ENCODE measurements around the gene ARMC7. TPM values are rescaled to one million over a fixed set of nuclear protein-coding genes. Genes with fewer than 3 reads are reported as not detected.
A peak's percentile ranks its signal among the peaks of the same experiment; 100 is the strongest.
"Not testable (repeated sequence)": the region's sequence is repeated elsewhere in the genome, so short reads cannot be mapped to it uniquely, and the experiment has no call there.

Gene ARMC7
- total and polyA plus RNA-seq, 8 donors: 2.2 to 26.8 (median 11.4) TPM

DNA sequence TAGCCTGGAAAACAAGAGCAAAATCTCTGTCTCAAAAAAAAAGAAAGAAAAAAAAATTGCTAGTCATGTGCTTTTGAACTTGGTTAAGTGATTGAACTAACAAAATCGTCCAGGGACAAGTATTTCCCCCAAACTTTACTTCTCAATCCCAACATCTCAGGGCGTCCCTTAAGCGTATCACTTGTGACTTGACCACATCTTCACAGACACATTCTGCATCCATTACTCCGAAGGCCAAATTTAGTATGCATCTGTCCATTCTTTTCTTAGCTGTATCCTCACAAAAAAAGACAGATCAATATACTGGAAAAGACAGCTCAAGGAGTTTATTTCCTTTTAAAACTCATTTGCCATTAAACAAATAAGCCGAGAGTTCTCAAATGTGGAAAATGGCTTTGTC is 50.4 kb downstream of the ARMC7 start:
- DNase-seq: no peak
- no peak for TF ChIP-seq EP300 (IDR thresholded peaks at IDR 0.05)
- TF ChIP-seq, protein P1, sequence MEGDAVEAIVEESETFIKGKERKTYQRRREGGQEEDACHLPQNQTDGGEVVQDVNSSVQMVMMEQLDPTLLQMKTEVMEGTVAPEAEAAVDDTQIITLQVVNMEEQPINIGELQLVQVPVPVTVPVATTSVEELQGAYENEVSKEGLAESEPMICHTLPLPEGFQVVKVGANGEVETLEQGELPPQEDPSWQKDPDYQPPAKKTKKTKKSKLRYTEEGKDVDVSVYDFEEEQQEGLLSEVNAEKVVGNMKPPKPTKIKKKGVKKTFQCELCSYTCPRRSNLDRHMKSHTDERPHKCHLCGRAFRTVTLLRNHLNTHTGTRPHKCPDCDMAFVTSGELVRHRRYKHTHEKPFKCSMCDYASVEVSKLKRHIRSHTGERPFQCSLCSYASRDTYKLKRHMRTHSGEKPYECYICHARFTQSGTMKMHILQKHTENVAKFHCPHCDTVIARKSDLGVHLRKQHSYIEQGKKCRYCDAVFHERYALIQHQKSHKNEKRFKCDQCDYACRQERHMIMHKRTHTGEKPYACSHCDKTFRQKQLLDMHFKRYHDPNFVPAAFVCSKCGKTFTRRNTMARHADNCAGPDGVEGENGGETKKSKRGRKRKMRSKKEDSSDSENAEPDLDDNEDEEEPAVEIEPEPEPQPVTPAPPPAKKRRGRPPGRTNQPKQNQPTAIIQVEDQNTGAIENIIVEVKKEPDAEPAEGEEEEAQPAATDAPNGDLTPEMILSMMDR (IDR thresholded peaks at IDR 0.05): no peak
- TF ChIP-seq POLR2AphosphoS5 (IDR thresholded peaks at IDR 0.05): no peak
- intact Hi-C loops (cut with DNase I; ENCODE audit: low total_unique reads): no loop called here
- Histone ChIP-seq H3K27ac (peak overlapping the region in 3 of 5 donors; percentile 46 to 71 (median 58)), H3K4me1 (peaks cover 0 to 18% (median 4%) of the 10 kb centered on the region in 4 donors), H3K36me3 (peaks cover 0 to 23% (median 17%) of the 10 kb centered on the region in 4 donors), H3K9me3 (no peaks in the 10 kb centered on the region), H3K27me3 (no peaks in the 10 kb centered on the region), H3K4me3 (no peak overlapping the region)
- WGBS, 5 donors: 88 to 92% (median 91%) methylated on average over 5 of the region's 5 CpGs

DNA sequence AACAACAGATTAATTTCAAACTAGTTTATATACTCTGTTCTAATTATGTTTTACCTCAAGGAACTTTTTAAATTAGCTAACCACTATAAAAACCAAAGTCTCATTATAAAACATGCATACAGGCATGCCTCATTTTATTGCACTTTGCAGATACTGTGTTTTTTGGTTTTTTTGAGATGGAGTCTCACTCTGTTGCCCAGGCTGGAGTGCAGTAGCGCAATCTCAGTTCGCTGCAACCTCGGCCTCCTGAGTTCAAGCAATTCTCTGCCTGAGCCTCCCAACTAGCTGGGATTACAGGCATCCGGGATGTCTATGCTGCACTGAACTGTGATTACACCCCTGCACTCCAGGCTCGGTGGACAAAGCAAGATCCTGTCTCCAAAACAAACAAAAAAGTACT is 53.3 kb downstream of the ARMC7 start:
- TF ChIP-seq EP300 (IDR thresholded peaks at IDR 0.05) (no peak), POLR2AphosphoS5 (IDR thresholded peaks at IDR 0.05) (no peak), POLR2A (IDR thresholded peaks at IDR 0.05) (no peak)
- TF ChIP-seq, protein P1 (IDR thresholded peaks at IDR 0.05): no peak
- 79 to 88% (median 82%) methylated on average over 5 of the region's 5 CpGs for WGBS, 5 donors
- Histone ChIP-seq H3K27ac (no peak overlapping the region), H3K9me3 (no peaks in the 10 kb centered on the region), H3K36me3 (peaks cover 18 to 50% (median 44%) of the 10 kb centered on the region in 4 donors), H3K4me3 (no peak overlapping the region), H3K27me3 (no peaks in the 10 kb centered on the region), H3K4me1 (peaks cover 0 to 32% (median 4%) of the 10 kb centered on the region in 4 donors)
- DNase-seq: no peak
- intact Hi-C loops (cut with DNase I; ENCODE audit: low total_unique reads): no loop called here

DNA sequence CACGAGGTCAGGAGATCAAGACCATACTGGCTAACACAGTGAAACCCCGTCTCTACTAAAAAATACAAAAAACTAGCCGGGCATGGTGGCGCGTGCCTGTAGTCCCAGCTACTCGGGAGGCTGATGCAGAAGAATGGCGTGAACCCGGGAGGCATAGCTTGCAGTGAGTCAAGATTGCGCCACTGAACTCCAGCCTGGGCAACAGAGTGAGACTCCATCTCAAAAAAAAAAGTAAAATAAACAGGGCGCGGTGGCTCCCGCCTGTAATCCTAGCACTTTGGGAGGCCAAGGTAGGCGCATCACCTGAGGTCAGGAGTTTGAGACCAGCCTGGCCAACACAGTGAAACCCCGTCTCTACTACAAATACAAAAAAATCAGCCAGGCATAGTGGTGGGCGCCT is 54.8 kb downstream of the ARMC7 start:
- intact Hi-C loops (cut with DNase I; ENCODE audit: low total_unique reads); H3K27ac ChIP-seq; DNase-seq; H3K27me3 ChIP-seq; H3K4me3 ChIP-seq; H3K9me3 ChIP-seq: not testable (repeated sequence)
- 94 to 98% (median 96%) methylated on average over 15 of the region's 15 CpGs for WGBS, 5 donors
- Histone ChIP-seq H3K36me3 (peaks cover 19 to 64% (median 59%) of the 10 kb centered on the region in 4 donors), H3K4me1 (peaks cover 0 to 36% (median 8%) of the 10 kb centered on the region in 4 donors)

DNA sequence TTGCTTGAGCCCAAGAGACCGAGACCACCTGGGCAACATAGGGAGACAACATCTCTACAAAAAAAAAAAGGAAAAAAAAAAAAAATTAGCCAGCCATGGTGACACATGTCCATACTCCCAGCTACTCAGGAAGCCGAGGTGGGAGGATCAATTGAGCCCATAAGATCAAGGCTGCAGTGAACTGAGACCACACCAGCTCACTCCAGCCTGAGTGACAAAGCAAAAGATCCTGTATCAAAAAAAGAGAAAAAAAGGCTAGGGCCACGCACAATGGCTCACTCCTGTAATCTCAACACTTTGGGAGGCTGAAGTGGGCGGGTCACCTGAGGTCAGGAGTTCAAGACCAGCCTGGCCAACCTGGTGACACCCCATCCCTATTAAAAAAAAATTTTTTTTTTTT is 59.2 kb downstream of the ARMC7 start:
- H3K27ac ChIP-seq: peak overlapping the region in 1 of 5 donors; percentile 25
- intact Hi-C loops (cut with DNase I; ENCODE audit: low total_unique reads): no loop called here
- TF ChIP-seq EP300 (IDR thresholded peaks at IDR 0.05): no peak
- no peak for TF ChIP-seq POLR2A (IDR thresholded peaks at IDR 0.05)
- TF ChIP-seq POLR2AphosphoS5 (IDR thresholded peaks at IDR 0.05): no peak
- TF ChIP-seq, protein P1 (IDR thresholded peaks at IDR 0.05): no peak
- H3K4me1 ChIP-seq: peaks cover 0 to 61% (median 18%) of the 10 kb centered on the region in 4 donors
- 70 to 83% (median 77%) methylated on average over 4 of the region's 4 CpGs for WGBS, 5 donors
- H3K4me3 ChIP-seq: no peak overlapping the region
- H3K27me3 ChIP-seq: no peaks in the 10 kb centered on the region
- no peaks in the 10 kb centered on the region for H3K9me3 ChIP-seq
- no peak for DNase-seq
- peaks cover 36 to 97% (median 90%) of the 10 kb centered on the region in 4 donors for H3K36me3 ChIP-seq

DNA sequence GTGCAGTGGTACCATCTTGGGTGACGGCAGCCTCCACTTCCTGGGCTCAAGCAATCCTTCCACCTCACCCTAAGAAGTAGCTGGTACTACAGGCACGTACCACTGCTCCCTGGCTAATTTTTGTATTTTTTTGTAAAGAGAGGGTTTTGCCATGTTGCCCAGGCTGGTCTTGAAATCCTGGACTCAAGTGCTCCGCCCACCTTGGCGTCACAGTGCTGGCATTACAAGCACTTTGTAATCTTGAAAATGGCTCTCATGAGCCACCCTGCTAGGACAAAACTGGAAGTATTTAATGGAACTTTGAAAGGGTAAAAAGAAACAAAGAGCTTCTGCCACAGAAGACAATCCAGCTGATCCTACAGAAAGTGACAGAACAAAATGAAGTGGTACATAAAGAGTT is 63.8 kb downstream of the ARMC7 start:
- Histone ChIP-seq H3K27ac (no peak overlapping the region), H3K27me3 (no peaks in the 10 kb centered on the region), H3K4me3 (no peak overlapping the region), H3K9me3 (no peaks in the 10 kb centered on the region), H3K36me3 (peaks cover 52 to 99% (median 95%) of the 10 kb centered on the region in 4 donors), H3K4me1 (peaks cover 0 to 70% (median 21%) of the 10 kb centered on the region in 4 donors)
- intact Hi-C loops (cut with DNase I; ENCODE audit: low total_unique reads): loop anchor here (10.0 kb wide), 1 partner anchor 59 kb away; no protein-coding TSS in a partner anchor
- WGBS, 5 donors: 75 to 86% (median 81%) methylated on average over 4 of the region's 4 CpGs
- TF ChIP-seq EP300 (IDR thresholded peaks at IDR 0.05): no peak
- TF ChIP-seq, protein P1 (IDR thresholded peaks at IDR 0.05): no peak
- no peak for DNase-seq
